AG10803 (cell line): Measurements from ENCODE around the gene CABP4.

Experiments
- DNase-seq: peaks from one replicate; pipeline ENCODE4 v3.0.0; 2010; ENCODE audit warnings: low read depth
- H3K4me3 ChIP-seq: 2 replicates; pipeline ENCODE4 v1.5.1; 2011; ENCODE audit warnings: mild to moderate bottlenecking, low read length, control low read depth
- CTCF ChIP-seq: conservative IDR thresholded peaks from 2 replicates; pipeline ENCODE4 v1.5.1; 2011; ENCODE audit warnings: mild to moderate bottlenecking, low read length, control low read depth, inconsistent platforms

Gene CABP4

GRCh38 chr11:67499808-67500483 is 44.8 kb downstream of the CABP4 start:
- no peak overlapping the region for H3K4me3 ChIP-seq
- no peak for DNase-seq
- TF ChIP-seq CTCF = no peak

GRCh38 chr11:67500484-67500821 is 45.3 kb downstream of the CABP4 start:
- no peak for TF ChIP-seq CTCF
- H3K4me3 ChIP-seq = no peak overlapping the region
- no peak for DNase-seq

GRCh38 chr11:67500831-67501715 is 45.9 kb downstream of the CABP4 start:
- DNase-seq = no peak
- H3K4me3 ChIP-seq = no peak overlapping the region
- no peak for TF ChIP-seq CTCF

- no peak for DNase-seq
- H3K4me3 ChIP-seq = no peak overlapping the region
- no peak for TF ChIP-seq CTCF
These were observed 46.7 kb downstream of the CABP4 start for GRCh38 chr11:67501854-67502253.

GRCh38 chr11:67502328-67502979 is 47.3 kb downstream of the CABP4 start:
- no peak for TF ChIP-seq CTCF
- DNase-seq = no peak
- no peak overlapping the region for H3K4me3 ChIP-seq

GRCh38 chr11:67503119-67504004 is 48.2 kb downstream of the CABP4 start:
- peak overlapping the region; percentile 76 for H3K4me3 ChIP-seq
- TF ChIP-seq CTCF = no peak
- no peak for DNase-seq
